ENCODE results near the gene CD81.
A peak's percentile ranks its signal among the peaks of the same experiment; 100 is the strongest.

The CD81 gene

GRCh38 chr11:2391181-2391975 is 14.3 kb downstream of the CD81 start:
- DNase-seq, result no peak

DNA sequence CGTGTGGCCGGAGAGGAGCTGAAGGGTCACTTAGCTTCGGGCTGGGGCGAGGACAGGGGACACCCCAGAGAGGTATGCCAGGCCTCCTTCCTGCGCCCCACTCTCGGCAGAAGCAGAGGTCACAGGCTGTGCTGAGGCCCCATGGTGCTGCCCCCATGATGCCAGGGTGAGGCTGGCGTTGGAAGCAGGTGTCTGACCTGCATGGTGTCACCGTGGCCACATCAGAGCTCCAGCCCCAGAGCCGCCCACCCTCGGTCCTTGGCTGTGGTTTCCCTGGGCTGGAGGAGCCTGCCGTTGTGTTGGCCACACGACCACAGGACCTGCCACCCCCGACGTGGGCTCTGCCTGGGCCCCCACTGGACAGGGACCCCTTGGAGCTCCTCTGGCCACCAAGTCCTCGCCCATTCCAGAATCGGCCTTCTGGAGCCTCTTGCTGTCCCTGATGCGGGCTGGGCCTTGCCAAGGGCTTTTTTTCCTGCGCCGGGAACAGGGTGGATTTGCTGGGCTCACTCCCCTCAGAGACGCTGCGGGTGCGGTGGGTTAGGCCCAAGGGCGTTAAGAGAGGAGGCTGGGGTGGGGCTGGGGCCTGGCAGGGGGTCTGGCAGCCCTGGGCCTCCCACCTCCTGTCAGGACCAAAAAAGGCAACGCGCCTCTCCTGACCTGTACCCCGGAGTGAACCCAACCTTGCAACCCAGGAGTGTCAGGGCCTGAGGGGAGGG is 15.3 kb downstream of the CD81 start:
- no peak for DNase-seq

DNA sequence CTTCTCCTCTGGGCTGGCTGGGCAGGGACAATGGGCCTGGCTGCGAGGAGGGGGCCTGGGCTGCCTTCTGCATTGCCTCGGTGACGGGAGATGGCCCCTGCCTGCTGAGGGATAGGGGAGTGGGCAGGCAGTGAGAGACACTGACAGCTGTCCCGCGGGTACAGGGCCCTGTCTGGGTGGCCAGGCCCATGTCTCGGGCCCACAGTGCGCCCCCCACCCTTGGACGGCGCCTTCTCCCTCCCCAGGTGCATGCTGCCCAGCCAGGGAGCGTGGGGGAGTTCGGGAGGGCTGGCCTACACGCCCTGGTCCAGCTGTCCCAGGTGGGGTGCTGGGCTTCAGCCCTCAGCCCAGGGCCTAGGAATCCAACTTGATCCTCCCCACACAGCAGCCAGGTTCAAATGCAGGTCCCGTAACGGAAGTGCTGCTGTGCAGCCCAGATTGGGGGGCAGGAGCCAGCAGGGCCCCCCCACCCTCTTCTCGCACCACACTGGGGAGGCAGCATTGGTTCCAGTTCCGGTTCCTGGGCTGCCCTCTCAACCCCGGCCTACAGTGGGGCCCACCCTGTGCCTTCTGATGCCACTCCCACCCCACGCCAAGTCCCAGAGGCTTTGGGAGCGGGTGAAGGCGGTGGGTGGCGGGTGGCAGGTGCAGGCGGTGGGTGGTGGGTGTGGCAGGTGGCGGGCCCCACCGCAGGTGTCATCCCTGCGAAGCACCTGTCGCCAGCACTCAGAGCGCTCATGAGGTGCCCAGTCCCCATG is 16.2 kb downstream of the CD81 start:
- DNase-seq, result peak; percentile 32

DNA sequence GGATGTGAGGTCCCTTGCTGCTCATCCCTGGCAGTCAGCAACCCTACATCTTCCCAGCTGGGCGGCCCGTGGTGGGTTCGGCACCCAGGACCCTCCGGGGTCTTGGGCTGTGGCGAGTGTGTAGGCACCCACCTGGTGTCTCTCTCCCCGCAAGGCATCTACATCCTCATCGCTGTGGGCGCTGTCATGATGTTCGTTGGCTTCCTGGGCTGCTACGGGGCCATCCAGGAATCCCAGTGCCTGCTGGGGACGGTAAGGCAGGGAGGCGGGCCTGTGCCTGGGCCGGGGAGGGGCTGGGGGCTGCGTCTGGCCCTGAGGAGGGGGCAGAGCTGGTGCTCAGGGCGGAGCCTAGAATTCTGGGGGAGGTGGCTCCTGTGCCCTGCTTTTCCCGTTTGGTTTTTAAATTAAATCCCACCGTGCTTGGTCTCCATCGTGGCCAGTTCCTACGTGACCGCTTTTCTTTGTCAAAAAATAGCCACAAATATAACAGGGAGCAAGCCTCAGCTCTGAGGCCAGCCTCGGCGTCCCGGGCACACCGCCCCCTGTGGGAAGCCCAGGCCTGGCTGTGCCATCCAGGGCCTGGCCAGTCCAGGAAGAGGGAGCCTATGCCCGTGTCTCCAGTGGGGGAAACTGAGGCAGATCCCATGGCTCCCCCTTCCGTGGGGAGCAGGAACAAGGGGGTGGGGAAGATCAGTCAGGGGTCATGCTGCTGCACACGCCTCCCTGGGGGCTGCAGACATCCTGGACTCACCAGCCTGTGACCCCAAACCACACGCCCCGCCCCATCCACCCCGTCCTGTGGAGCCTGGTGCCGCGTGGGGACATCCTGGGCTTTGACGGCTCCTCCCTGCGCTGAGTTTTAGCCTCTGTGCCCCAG is 17.1 kb downstream of the CD81 start:
- no peak for DNase-seq

GRCh38 chr11:2394818-2395105 is 17.7 kb downstream of the CD81 start:
- no peak for DNase-seq

DNA sequence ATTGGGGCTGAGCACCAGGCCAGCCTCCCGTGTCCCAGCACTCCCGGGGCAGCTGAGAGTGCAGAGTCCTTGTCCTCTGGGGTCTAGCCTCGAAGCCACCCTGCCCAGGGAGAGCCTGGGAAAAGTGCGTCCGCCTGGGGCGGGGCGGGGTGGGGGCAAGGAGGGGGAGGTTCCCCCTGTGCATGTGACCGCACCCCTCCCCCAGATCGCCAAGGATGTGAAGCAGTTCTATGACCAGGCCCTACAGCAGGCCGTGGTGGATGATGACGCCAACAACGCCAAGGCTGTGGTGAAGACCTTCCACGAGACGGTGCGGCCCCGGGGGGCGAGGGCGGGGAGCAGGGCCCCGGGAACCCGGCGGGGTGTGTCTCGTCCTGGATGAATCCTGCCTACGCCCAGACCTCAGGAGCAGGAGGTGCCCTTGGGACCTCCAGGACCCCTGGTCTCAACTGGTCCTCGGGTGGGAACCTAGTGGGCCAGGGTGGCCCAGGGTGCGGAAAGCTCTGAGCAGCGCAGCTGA is 18.2 kb downstream of the CD81 start:
- DNase-seq, result no peak

DNA sequence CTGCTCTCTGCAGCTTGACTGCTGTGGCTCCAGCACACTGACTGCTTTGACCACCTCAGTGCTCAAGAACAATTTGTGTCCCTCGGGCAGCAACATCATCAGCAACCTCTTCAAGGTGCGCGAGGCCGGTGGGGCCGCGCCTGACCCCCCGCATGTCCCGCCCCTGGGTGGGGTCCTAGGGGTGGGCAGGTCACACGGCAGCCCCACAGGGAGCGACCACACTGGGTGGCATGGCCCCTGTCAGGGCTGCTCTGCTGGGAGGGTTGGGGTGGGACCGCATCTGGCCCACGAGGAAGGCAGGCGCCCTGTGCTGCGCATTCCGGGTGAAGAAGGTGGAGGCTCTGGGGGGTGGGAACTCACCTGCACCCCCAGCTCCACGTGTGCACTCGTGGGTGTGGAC is 18.7 kb downstream of the CD81 start:
- DNase-seq, result no peak

DNA sequence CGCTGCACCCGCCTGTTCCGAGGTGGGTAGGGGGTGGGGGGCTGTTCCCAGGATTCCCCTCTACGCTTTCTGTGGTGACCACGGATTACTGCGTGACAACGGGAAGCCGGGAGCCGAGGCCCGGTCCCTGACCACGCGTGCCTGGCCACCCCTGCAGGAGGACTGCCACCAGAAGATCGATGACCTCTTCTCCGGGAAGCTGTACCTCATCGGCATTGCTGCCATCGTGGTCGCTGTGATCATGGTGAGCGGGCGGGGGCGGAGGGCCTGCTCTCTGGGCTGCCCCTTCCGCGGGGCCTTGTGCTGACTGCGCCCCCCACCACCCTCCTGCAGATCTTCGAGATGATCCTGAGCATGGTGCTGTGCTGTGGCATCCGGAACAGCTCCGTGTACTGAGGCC is 19.4 kb downstream of the CD81 start:
- DNase-seq, result no peak

GRCh38 chr11:2397005-2397404 is 19.9 kb downstream of the CD81 start:
- no peak for DNase-seq

DNA sequence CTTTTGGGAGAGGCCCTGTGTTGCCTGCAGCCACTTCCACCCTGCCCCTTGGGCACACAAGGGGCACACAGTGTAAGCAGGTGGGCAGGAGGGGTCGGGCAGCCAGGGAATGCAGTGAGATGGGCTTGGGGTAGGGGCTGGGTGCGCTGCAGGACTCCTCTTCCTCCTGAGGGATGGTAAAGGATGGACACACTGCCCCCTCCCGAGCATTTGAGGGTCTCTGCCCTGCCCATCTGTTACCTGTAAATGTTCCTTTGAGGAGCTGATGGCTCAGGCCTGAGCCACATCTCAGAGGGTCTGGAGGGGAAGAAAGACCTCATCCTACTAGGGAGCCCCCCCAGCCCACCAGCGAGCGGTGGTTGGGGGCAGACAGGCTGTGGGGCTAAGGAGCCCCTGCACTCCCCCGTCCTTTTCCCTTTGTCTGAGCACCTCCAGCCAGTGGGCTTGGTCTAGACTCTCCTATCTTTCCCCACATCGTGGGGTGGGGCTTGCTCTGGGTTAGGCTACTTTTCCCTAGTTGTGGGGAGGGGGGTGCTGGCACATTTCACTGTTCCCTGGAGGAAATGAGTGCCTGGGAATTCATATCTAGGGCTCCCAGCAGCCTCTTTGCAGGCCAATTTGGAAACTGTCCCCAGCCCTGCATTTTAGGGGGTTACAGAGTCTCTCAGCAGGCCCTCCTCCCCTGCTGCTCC is 21.7 kb downstream of the CD81 start:
- DNase-seq, result no peak

DNA sequence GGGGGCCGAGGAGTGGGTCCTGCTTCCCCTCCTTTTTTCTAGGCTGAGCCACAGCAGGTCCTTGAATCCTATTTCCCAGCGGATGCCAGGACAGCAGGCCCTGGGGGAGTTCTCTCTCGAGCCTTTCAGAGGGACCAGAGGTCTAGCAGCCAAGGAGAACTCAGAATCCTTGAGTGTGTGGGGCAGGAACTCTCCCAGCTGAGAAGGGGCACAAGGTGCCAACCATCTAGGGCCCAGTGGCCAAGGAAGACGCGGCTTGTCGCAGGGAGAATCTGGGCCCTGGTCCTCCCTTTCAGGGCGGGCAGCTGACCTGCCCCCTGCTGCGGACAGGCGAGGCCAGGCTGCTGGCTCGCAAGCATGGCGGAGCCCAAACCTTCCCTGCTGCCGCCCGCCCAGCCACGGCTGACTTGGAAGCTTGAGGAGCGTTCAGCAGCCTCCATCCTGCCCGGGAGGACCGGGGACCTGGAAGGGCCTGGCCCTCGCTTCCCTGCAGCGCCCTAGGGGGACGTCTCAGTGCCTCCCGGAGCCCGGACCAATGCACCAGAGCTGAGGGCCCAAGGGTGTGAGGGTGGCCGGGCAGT is 22.5 kb downstream of the CD81 start:
- no peak for DNase-seq

DNA sequence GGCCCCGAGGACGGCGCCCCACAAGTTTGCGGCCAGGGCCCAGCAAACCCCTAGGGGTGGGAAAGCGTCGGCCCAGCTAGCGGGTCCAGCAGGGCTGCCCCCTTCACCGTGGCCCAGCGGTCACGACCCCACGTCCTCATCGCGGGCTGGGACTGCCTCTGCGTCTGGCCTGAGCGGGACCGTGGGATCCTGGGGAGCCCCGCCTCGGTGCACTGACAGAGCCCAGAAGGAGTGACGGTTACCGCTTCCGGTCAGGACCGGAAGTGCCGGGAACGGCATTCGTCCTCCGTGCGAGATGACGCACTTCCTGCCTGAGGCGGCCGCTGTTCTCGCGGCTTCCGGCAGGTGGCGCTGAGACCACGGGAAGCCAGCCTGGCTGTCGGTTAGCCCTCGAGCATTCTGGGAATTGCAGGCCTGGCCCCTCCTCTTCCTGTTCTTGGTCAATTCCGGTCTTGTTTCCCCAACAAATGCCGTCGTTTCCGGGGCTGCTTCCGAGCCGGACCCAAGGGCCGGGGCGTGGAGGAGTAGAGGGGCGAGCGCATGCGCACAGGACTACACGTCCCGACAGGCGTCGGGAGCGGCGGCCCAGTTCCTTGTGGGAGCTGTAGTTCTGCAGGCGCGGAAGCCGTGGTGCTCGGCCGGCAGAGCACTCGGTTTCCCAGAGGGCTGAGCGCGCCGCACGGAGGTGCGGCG is 23.1 kb downstream of the CD81 start, which contains the start of gene TSSC4:
Gene TSSC4 (plus strand): TSS at position 682 of the 693 bp plus-strand sequence. CDS start 1,884 bp downstream, outside the sequence.
- peak; percentile 100 for DNase-seq

- DNase-seq, result no peak
Observed at GRCh38 chr11:2400762-2401435, 23.8 kb downstream of the CD81 start.

DNA sequence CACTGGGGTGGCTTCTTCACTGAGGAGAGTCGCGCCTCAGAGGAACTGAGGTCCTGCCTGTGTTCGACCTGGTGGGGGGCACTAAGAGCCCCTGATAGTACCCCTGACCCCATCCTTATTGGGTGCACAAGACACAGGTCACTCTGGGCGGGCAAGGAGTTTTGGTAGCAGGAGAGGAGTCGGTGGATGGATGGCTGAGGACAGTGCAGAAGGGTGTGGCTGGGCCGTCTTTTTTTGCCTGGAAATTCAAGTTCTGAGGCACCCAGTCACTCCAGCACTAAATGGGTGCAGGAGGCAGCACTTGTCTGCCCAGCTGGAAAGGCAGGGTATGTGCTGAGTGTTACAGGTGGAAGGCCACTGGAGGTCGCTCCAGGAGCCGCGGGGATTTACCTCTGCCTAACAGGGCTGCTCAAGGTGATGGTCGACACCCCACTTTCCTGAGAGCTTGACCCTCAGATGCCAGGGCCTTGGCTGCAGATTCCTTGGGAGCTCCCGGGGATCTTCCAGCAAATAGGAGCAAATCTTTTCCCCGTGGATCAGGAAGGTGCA is 24.4 kb downstream of the CD81 start:
- DNase-seq, result no peak

- DNase-seq, result no peak
Observed at GRCh38 chr11:2402106-2402505, 25.0 kb downstream of the CD81 start.

DNA sequence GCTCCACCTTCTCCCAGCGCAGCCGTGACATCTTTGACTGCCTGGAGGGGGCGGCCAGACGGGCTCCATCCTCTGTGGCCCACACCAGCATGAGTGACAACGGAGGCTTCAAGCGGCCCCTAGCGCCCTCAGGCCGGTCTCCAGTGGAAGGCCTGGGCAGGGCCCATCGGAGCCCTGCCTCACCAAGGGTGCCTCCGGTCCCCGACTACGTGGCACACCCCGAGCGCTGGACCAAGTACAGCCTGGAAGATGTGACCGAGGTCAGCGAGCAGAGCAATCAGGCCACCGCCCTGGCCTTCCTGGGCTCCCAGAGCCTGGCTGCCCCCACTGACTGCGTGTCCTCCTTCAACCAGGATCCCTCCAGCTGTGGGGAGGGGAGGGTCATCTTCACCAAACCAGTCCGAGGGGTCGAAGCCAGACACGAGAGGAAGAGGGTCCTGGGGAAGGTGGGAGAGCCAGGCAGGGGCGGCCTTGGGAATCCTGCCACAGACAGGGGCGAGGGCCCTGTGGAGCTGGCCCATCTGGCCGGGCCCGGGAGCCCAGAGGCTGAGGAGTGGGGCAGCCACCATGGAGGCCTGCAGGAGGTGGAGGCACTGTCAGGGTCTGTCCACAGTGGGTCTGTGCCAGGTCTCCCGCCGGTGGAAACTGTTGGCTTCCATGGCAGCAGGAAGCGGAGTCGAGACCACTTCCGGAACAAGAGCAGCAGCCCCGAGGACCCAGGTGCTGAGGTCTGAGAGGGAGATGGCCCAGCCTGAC is 26.0 kb downstream of the CD81 start:
- no peak for DNase-seq

DNA sequence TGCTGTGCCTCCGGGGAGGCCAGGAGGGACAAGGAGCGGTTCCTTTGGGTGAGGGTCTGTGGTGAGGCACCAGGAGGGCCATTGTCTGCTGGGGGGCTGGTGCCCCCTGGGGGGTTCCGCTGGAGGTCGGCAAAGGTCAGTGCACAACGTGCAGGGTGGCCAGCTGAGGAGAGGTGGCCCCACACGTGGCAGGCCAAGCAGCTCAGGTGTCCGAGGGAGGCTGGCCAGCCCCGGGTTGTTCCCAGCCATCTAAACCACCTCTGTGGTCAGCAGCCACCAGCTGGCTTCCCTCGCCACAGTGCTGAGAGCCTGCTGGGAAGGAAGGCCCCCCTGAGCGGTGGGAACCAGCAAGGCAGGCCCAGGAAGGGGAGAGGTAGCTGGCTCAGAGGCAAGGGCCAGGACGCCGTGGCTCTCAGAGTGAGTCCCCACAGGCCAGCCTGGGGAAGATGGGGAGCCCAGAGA is 27.7 kb downstream of the CD81 start:
- no peak for DNase-seq

- DNase-seq, result no peak
Observed at GRCh38 chr11:2406451-2406850, 29.3 kb downstream of the CD81 start.

DNA sequence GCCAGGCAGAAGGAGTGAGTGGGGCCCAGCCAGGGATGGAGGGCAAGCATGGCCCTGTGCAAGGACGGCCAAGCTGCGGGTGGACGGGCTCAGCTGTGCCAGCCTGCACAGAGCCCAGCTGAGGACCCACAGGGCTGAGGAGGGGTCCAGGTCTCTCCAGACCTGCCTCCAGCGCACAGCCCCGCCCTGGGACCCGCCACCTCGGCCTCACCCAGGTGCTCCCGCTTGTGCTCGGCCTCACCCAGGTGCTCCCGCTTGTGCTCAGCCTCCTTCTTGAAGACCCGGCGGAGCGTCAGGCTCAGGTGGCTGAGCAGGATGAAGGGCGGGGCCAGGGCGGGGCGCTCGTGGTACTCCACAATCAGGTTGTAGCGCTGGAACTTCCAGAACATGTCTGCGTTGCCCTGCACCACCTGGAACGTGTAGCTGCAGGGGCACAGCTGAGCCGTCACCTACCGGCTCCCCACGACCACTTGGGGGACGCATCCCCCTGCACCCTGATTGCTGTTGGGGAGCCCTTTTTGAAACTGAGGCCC is 29.8 kb downstream of the CD81 start:
- no peak for DNase-seq

All from COR-L47 (cell line).